GM19023 (cell line): ENCODE measurements around the gene ZNF469.

ENCODE experiments used
- ATAC-seq: cut with Tn5 transposase; IDR thresholded peaks from one replicate; pipeline ENCODE4 v1.9.1; 2021; ENCODE audit warnings: mild to moderate bottlenecking, moderate library complexity; ENCODE audit not compliant: unreplicated experiment

Gene ZNF469

GRCh38 chr16:88421871-88422433, 39.2 kb downstream of the ZNF469 start:
- ATAC-seq: no peak

GRCh38 chr16:88422733-88423447, 40.1 kb downstream of the ZNF469 start:
- ATAC-seq: no peak

- no peak for ATAC-seq
Measured at GRCh38 chr16:88423448-88423850, 40.7 kb downstream of the ZNF469 start.

GRCh38 chr16:88424587-88425235, 42.0 kb downstream of the ZNF469 start:
- no peak for ATAC-seq

GRCh38 chr16:88426018-88426417, 43.3 kb downstream of the ZNF469 start:
- no peak for ATAC-seq

- ATAC-seq: no peak
Measured at GRCh38 chr16:88427376-88427775, 44.6 kb downstream of the ZNF469 start.

GRCh38 chr16:88428156-88428555, 45.4 kb downstream of the ZNF469 start:
- no peak for ATAC-seq

GRCh38 chr16:88428616-88429386, 46.0 kb downstream of the ZNF469 start:
- no peak for ATAC-seq

- no peak for ATAC-seq
Measured at GRCh38 chr16:88429387-88430184, 46.8 kb downstream of the ZNF469 start.

GRCh38 chr16:88430185-88430523, 47.4 kb downstream of the ZNF469 start:
- ATAC-seq: no peak

- ATAC-seq: no peak
Measured at GRCh38 chr16:88430524-88431446, 48.0 kb downstream of the ZNF469 start.

GRCh38 chr16:88431651-88432050, 48.9 kb downstream of the ZNF469 start:
- ATAC-seq: no peak

- no peak for ATAC-seq
Measured at GRCh38 chr16:88432174-88432573, 49.4 kb downstream of the ZNF469 start.
